ENCODE measurements around the gene SRD5A1. TPM values are rescaled to one million over a fixed set of nuclear protein-coding genes. Genes with fewer than 3 reads are reported as not detected.

SRD5A1 gene
- total RNA-seq, 2 experiments from 2014 or later, result 16.7 to 32.5 TPM

DNA sequence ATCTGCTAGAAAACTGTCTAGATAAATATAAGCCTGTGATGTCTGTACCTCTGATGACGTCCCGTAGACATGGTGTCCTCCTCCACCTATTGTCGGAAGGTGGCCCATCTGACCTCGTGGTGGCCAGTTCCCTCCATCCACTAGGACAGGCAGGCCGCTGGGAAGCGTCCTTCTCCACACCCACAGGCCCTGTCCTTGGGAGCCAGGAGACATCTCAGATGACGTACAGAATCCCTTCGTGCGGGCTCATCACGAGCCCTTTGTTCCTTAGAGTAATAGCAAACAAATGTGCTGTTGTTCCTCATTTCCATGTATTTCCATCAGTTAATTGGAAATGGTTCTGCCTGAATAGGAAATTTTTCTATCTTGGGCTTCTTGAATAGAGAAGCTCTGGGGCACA, 41.6 kb downstream of the SRD5A1 start:
- CTCF ChIA-PET (ENCODE audit: unreplicated experiment), result no interaction called here
- no peak for DNase-seq (ENCODE audit: low spot score)

GRCh38 chr5:6675784-6676491, 42.7 kb downstream of the SRD5A1 start:
- H3K4me1 ChIP-seq (ENCODE audit: insufficient read depth, low read length, poor library complexity, severe bottlenecking), result no peaks in the 10 kb centered on the region
- ChIA-PET CTCF (ENCODE audit: unreplicated experiment) (no interaction called here), POLR2A (interaction anchor here (0.5 to 0.6 kb wide), 2 partner anchors 55 to 321 kb away, joined by 3 read pairs; no protein-coding TSS in a partner anchor)
- H3K4me3 ChIP-seq (ENCODE audit: low read depth, low read length, poor library complexity, severe bottlenecking), result no peak overlapping the region
- DNase-seq (ENCODE audit: low spot score), result no peak
- intact Hi-C loops (cut with micrococcal nuclease; ENCODE audit: unreplicated experiment), result no loop called here
- H3K36me3 ChIP-seq (ENCODE audit: insufficient read depth, low read length), result no peaks in the 10 kb centered on the region
- BruUV-seq (replicated peaks), result no TSS peak
- no peak overlapping the region for H2AFZ ChIP-seq (ENCODE audit: low read length)
- TF ChIP-seq EZH2phosphoT487 (IDR thresholded peaks at IDR 0.05; ENCODE audit: borderline replicate concordance, low read depth, low read length) (no peak), CTCF (conservative IDR thresholded peaks at IDR 0.05; ENCODE audit: low read length) (0 out of 2 replicates have a peak, but pooled peaks have one; percentile 41)
- no peak overlapping the region for H3K4me2 ChIP-seq (ENCODE audit: low read length)
- H4K20me1 ChIP-seq (ENCODE audit: insufficient read depth, low read length), result no peaks in the 10 kb centered on the region
- no peaks in the 10 kb centered on the region for H3K9me2 ChIP-seq (ENCODE audit: insufficient read depth, low read length)
- H3K9me3 ChIP-seq (ENCODE audit: low read length), result peaks cover 6% of the 10 kb centered on the region; the same call in 1 of the 2 replicates
- no peak overlapping the region for H3K27ac ChIP-seq (ENCODE audit: low read depth, low read length, poor library complexity, severe bottlenecking)
- no peaks in the 10 kb centered on the region for H3K79me2 ChIP-seq (ENCODE audit: insufficient read depth, low read depth, low read length)

More for the DNA sequence above, 41.6 kb downstream of the SRD5A1 start:
- H3K36me3 ChIP-seq (ENCODE audit: insufficient read depth, low read length), result peaks cover 7% of the 10 kb centered on the region; the same call in 1 of the 2 replicates
- no peak overlapping the region for H3K27ac ChIP-seq (ENCODE audit: low read depth, low read length, poor library complexity, severe bottlenecking)
- TF ChIP-seq CTCF (conservative IDR thresholded peaks at IDR 0.05; ENCODE audit: low read length), result no peak
- no peak for TF ChIP-seq EZH2phosphoT487 (IDR thresholded peaks at IDR 0.05; ENCODE audit: borderline replicate concordance, low read depth, low read length)
- no peaks in the 10 kb centered on the region for H3K4me1 ChIP-seq (ENCODE audit: insufficient read depth, low read length, poor library complexity, severe bottlenecking)
- H3K79me2 ChIP-seq (ENCODE audit: insufficient read depth, low read depth, low read length), result no peaks in the 10 kb centered on the region
- intact Hi-C loops (cut with micrococcal nuclease; ENCODE audit: unreplicated experiment), result no loop called here
- H3K4me2 ChIP-seq (ENCODE audit: low read length), result no peak overlapping the region
- POLR2A ChIA-PET, result interaction anchor here (0.5 kb wide), 1 partner anchor 19 kb away, joined by 3 read pairs; no protein-coding TSS in a partner anchor
- H3K9me2 ChIP-seq (ENCODE audit: insufficient read depth, low read length), result no peaks in the 10 kb centered on the region
- H2AFZ ChIP-seq (ENCODE audit: low read length), result no peak overlapping the region
- no TSS peak for BruUV-seq (replicated peaks)
- H3K4me3 ChIP-seq (ENCODE audit: low read depth, low read length, poor library complexity, severe bottlenecking), result no peak overlapping the region
- peaks cover 6% of the 10 kb centered on the region; the same call in 1 of the 2 replicates for H3K9me3 ChIP-seq (ENCODE audit: low read length)
- no peaks in the 10 kb centered on the region for H4K20me1 ChIP-seq (ENCODE audit: insufficient read depth, low read length)

DNA sequence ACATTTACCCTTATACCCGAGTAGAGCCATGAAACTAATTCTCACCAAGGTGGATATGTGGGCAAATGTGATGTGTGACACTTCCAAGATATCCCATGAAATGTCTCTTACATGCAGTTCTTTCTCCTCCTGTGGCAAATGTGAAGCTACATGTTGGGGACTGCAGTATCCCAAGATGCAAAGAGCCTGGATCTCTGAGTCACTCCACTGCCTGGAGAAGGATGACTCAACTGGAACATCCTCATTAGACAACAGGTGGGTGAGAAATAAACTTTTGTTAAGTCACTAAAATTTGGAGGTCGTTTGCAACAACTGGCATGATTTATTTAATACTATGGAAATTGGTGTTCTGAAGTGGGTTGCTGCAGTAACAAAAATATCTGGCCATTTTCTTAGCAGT, 43.5 kb downstream of the SRD5A1 start:
- no peak for TF ChIP-seq CTCF (conservative IDR thresholded peaks at IDR 0.05; ENCODE audit: low read length)
- no peak for TF ChIP-seq EZH2phosphoT487 (IDR thresholded peaks at IDR 0.05; ENCODE audit: borderline replicate concordance, low read depth, low read length)
- no peak for DNase-seq (ENCODE audit: low spot score)
- POLR2A ChIA-PET, result interaction anchor here (0.6 to 1.0 kb wide), 2 partner anchors 7 to 54 kb away, joined by 3 read pairs; no protein-coding TSS in a partner anchor
- no peak overlapping the region for H3K27ac ChIP-seq (ENCODE audit: low read depth, low read length, poor library complexity, severe bottlenecking)
- intact Hi-C loops (cut with micrococcal nuclease; ENCODE audit: unreplicated experiment), result no loop called here
- no TSS peak for BruUV-seq (replicated peaks)
- no peaks in the 10 kb centered on the region for H3K4me1 ChIP-seq (ENCODE audit: insufficient read depth, low read length, poor library complexity, severe bottlenecking)
- no peaks in the 10 kb centered on the region for H3K9me2 ChIP-seq (ENCODE audit: insufficient read depth, low read length)
- CTCF ChIA-PET (ENCODE audit: unreplicated experiment), result interaction anchor here (0.9 kb wide), 1 partner anchor 42 kb away, joined by 3 read pairs; no protein-coding TSS in a partner anchor
- H3K4me3 ChIP-seq (ENCODE audit: low read depth, low read length, poor library complexity, severe bottlenecking), result no peak overlapping the region
- H3K4me2 ChIP-seq (ENCODE audit: low read length), result no peak overlapping the region
- H4K20me1 ChIP-seq (ENCODE audit: insufficient read depth, low read length), result no peaks in the 10 kb centered on the region
- H3K36me3 ChIP-seq (ENCODE audit: insufficient read depth, low read length), result no peaks in the 10 kb centered on the region
- H3K9me3 ChIP-seq (ENCODE audit: low read length), result peaks cover 6% of the 10 kb centered on the region; the same call in 1 of the 2 replicates
- H3K79me2 ChIP-seq (ENCODE audit: insufficient read depth, low read depth, low read length), result no peaks in the 10 kb centered on the region
- no peak overlapping the region for H2AFZ ChIP-seq (ENCODE audit: low read length)

Measured in OCI-LY7 (cell line).